H1 (cell line): ENCODE results near the gene C5AR1. TPM values are rescaled to one million over a fixed set of nuclear protein-coding genes. Genes with fewer than 3 reads are reported as not detected.

Source experiments
- CTCF ChIA-PET: fragments of 300-600 bp; sonication (Branson Sonifier 250); formaldehyde crosslinking; loops from one replicate; lab custom pipeline; 2021; ENCODE audit not compliant: partially characterized antibody; lab: Charles Lee
- POLR2A ChIA-PET: fragments of 300-600 bp; sonication (Branson Sonifier 250); formaldehyde crosslinking; loops from one replicate; lab custom pipeline; 2021; ENCODE audit warnings: inconsistent platforms; ENCODE audit not compliant: partially characterized antibody; lab: Charles Lee
- DNase-seq, 2 experiments: peaks; one replicate each; pipeline versions ENCODE4 v3.0.0 to v3.0.0-alpha.2; 2010 to 2022; ENCODE audit warnings: low spot score in 2 of 2, low read depth in 1 of 2, mixed read lengths in 1 of 2
- FAIRE-seq: peaks from 2 replicates; lab custom pipeline; 2011; peaks lifted over from hg19 to GRCh38; lab: Jason Lieb, UNC
- H2AFZ ChIP-seq: 2 replicates; pipeline ENCODE4 v1.8.1; 2012; ENCODE audit warnings: low read length, inconsistent platforms
- H2AK5ac ChIP-seq: 2 replicates; pipeline ENCODE4 v1.6.1; 2013; ENCODE audit warnings: low read depth, low read length
- H2BK120ac ChIP-seq: replicated peaks from 2 replicates; pipeline ENCODE3; 2013; ENCODE audit warnings: low read depth, low read length, inconsistent platforms
- H2BK12ac ChIP-seq: 2 replicates; pipeline ENCODE4 v1.6.1; 2013; ENCODE audit warnings: low read depth, low read length
- H2BK15ac ChIP-seq: 2 replicates; pipeline ENCODE4 v1.6.1; 2013; ENCODE audit warnings: low read length
- H2BK20ac ChIP-seq: 2 replicates; pipeline ENCODE4 v1.6.1; 2013; ENCODE audit warnings: low read length
- H2BK5ac ChIP-seq: 2 replicates; pipeline ENCODE4 v1.6.1; 2013; ENCODE audit warnings: low read depth, low read length
- H3K14ac ChIP-seq: 2 replicates; pipeline ENCODE4 v1.6.1; 2013; ENCODE audit warnings: inconsistent platforms; ENCODE audit not compliant: insufficient read length
- H3K18ac ChIP-seq: 2 replicates; pipeline ENCODE4 v1.6.1; 2013; ENCODE audit warnings: low read length; ENCODE audit errors: extremely low read depth
- H3K23ac ChIP-seq: 2 replicates; pipeline ENCODE4 v1.6.1; 2013; ENCODE audit warnings: inconsistent platforms; ENCODE audit not compliant: insufficient read length
- H3K23me2 ChIP-seq: 2 replicates; pipeline ENCODE4 v1.6.1; 2013; ENCODE audit warnings: low read depth, low read length
- H3K27ac ChIP-seq: 2 replicates; pipeline ENCODE4 v1.6.1; 2011; ENCODE audit warnings: low read depth, low read length, inconsistent platforms
- H3K27me3 ChIP-seq, 4 experiments: replicated peaks in 1 of 4; 1 replicate in 1 of 4; 2 replicates in 3 of 4; pipeline versions ENCODE4 v1.6.1 to v1.8.1; 2011 to 2013; ENCODE audit warnings: low read length in 3 of 4, mild to moderate bottlenecking in 3 of 4, inconsistent platforms in 2 of 4, mixed read lengths in 2 of 4, moderate library complexity in 1 of 4; ENCODE audit not compliant: control insufficient read depth in 3 of 4, insufficient read depth in 3 of 4; ENCODE audit errors: extremely low read depth in 1 of 4
- H3K36me3 ChIP-seq, 4 experiments: 2 replicates each; pipeline versions ENCODE4 v1.6.1 to v1.8.1; 2011 to 2013; ENCODE audit warnings: mild to moderate bottlenecking in 4 of 4, low read length in 3 of 4, moderate library complexity in 2 of 4, control low read depth in 1 of 4, inconsistent platforms in 1 of 4; ENCODE audit not compliant: insufficient read depth in 4 of 4, control insufficient read depth in 2 of 4
- H3K4ac ChIP-seq: replicated peaks from 2 replicates; pipeline ENCODE3; 2013; ENCODE audit warnings: low read length, low read depth, mixed read lengths, inconsistent platforms; ENCODE audit not compliant: insufficient read length
- H3K4me1 ChIP-seq, 4 experiments: replicated peaks in 1 of 4; 1 replicate in 1 of 4; 2 replicates in 3 of 4; pipeline versions ENCODE4 v1.6.1 to v1.8.1; 2011 to 2013; ENCODE audit warnings: low read length in 3 of 4, inconsistent platforms in 2 of 4, mixed read lengths in 1 of 4; ENCODE audit not compliant: insufficient read depth in 4 of 4, control insufficient read depth in 3 of 4
- H3K4me2 ChIP-seq, 2 experiments: 2 replicates each; pipeline versions ENCODE4 v1.6.1 to v1.8.1; 2011 to 2013; ENCODE audit warnings: low read depth in 2 of 2, low read length in 2 of 2, control low read depth in 1 of 2, inconsistent platforms in 1 of 2, mild to moderate bottlenecking in 1 of 2; ENCODE audit not compliant: insufficient read depth in 1 of 2
- H3K4me3 ChIP-seq, 4 experiments: fragments of 200-600, 300-600 bp in 1 of 4; sonication (generic), shearing (Covaris generic), sonication (Bioruptor Twin) in 1 of 4; 2 replicates each; pipeline versions ENCODE4 v1.5.1 to v1.8.1; 2011 to 2016; ENCODE audit warnings: low read length in 4 of 4, low read depth in 3 of 4, control low read depth in 2 of 4, inconsistent platforms in 2 of 4, mild to moderate bottlenecking in 2 of 4, mixed read lengths in 1 of 4, moderate library complexity in 1 of 4; ENCODE audit not compliant: insufficient read depth in 2 of 4; ENCODE audit errors: extremely low read depth in 1 of 4
- H3K56ac ChIP-seq: replicated peaks from 2 replicates; pipeline ENCODE3; 2013; ENCODE audit warnings: low read depth, mild to moderate bottlenecking, mixed read lengths, low read length, inconsistent platforms; ENCODE audit not compliant: insufficient read length
- H3K79me1 ChIP-seq: 2 replicates; pipeline ENCODE4 v1.6.1; 2013; ENCODE audit warnings: low read depth, low read length, control low read depth
- H3K79me2 ChIP-seq, 2 experiments: 2 replicates each; pipeline versions ENCODE4 v1.6.1 to v1.8.1; 2012 to 2013; ENCODE audit warnings: low read length in 2 of 2, mild to moderate bottlenecking in 2 of 2, inconsistent platforms in 1 of 2; ENCODE audit not compliant: insufficient read depth in 2 of 2, control insufficient read depth in 1 of 2
- H3K9ac ChIP-seq, 4 experiments: replicated peaks in 1 of 4; 1 replicate in 1 of 4; 2 replicates in 3 of 4; pipeline versions ENCODE4 v1.6.1 to v1.8.1; 2011 to 2013; ENCODE audit warnings: low read depth in 3 of 4, low read length in 3 of 4, control low read depth in 2 of 4, mild to moderate bottlenecking in 2 of 4, moderate library complexity in 2 of 4, inconsistent platforms in 1 of 4; ENCODE audit errors: extremely low read depth in 1 of 4
- H3K9me3 ChIP-seq, 2 experiments: 2 replicates each; pipeline versions ENCODE4 v1.6.1 to v1.8.1; 2012 to 2013; ENCODE audit warnings: mild to moderate bottlenecking in 2 of 2, moderate library complexity in 2 of 2, control low read depth in 1 of 2, inconsistent platforms in 1 of 2, low read depth in 1 of 2, low read length in 1 of 2, mixed read lengths in 1 of 2; ENCODE audit not compliant: insufficient read depth in 2 of 2
- H4K20me1 ChIP-seq, 2 experiments: replicated peaks in 1 of 2; 2 replicates each; pipeline versions ENCODE3 to v1.8.1; 2011 to 2013; ENCODE audit warnings: inconsistent platforms in 2 of 2, low read length in 2 of 2, mild to moderate bottlenecking in 1 of 2; ENCODE audit not compliant: insufficient read depth in 2 of 2, control insufficient read depth in 1 of 2
- H4K5ac ChIP-seq: 2 replicates; pipeline ENCODE4 v1.6.1; 2013; ENCODE audit warnings: low read length, low read depth, mixed read lengths, inconsistent platforms; ENCODE audit not compliant: insufficient read length
- H4K8ac ChIP-seq: 2 replicates; pipeline ENCODE4 v1.8.0; 2013; ENCODE audit warnings: mild to moderate bottlenecking, moderate library complexity, low read length, inconsistent platforms; ENCODE audit not compliant: insufficient read depth; ENCODE audit errors: extremely low read depth
- H4K91ac ChIP-seq: replicated peaks from 2 replicates; pipeline ENCODE3; 2013; ENCODE audit warnings: low read length, mixed read lengths, inconsistent platforms; ENCODE audit not compliant: insufficient read length
- EP300 ChIP-seq, 2 experiments: IDR thresholded peaks; 1 replicate in 1 of 2; 2 replicates in 1 of 2; pipeline ENCODE4 v1.6.1; 2011 to 2012; ENCODE audit warnings: low read depth in 2 of 2, low read length in 2 of 2, mild to moderate bottlenecking in 2 of 2, borderline replicate concordance in 1 of 2, inconsistent platforms in 1 of 2, moderate library complexity in 1 of 2
- HDAC2 ChIP-seq, 2 experiments: fragments of 300-600 bp in 1 of 2; sonication (generic) in 1 of 2; IDR thresholded peaks; 2 replicates each; pipeline ENCODE4 v1.6.1; 2011 to 2012; ENCODE audit warnings: low read depth in 2 of 2, low read length in 2 of 2, mild to moderate bottlenecking in 2 of 2, moderate library complexity in 2 of 2, borderline replicate concordance in 1 of 2, inconsistent platforms in 1 of 2
- RNF2 ChIP-seq: fragments of 200-900, 300-1000 bp; sonication (generic); IDR thresholded peaks from 2 replicates; pipeline ENCODE4 v1.7.1; 2016; ENCODE audit warnings: borderline replicate concordance, low read depth, mild to moderate bottlenecking, antibody characterized with exemption, low read length; ENCODE audit not compliant: poor library complexity, severe bottlenecking; ENCODE audit errors: missing control alignments
- TAF1 ChIP-seq: IDR thresholded peaks from 2 replicates; pipeline ENCODE4 v1.6.1; 2011; ENCODE audit warnings: mild to moderate bottlenecking, low read depth, low read length
- WGBS, 2 experiments: shearing (Covaris generic) in 1 of 2; methylation state at CpG; one replicate each; pipeline versions ENCODE4 v1.1.6 to v1.1.7; 2013 to 2015; ENCODE audit warnings: low lambda C conversion rate in 2 of 2, mixed read lengths in 2 of 2, inconsistent platforms in 1 of 2, low coverage in 1 of 2, missing lambda C conversion rate in 1 of 2; ENCODE audit not compliant: insufficient replicate concordance in 2 of 2, insufficient coverage in 1 of 2, insufficient read length in 1 of 2; ENCODE audit errors: extremely low coverage in 1 of 2, missing lambda C conversion rate in 1 of 2; 5-methylcytosine and 5-hydroxymethylcytosine counted together
- polyA plus RNA-seq, 7 experiments: library from polyadenylated mRNA; depleted of rRNA in 3 of 7; stranded (reverse) in 5 of 7; unstranded in 2 of 7; fragments of >200 nt in 5 of 7; fragments of 200-250 nt in 2 of 7; gene quantifications; 1 replicate in 5 of 7; 2 replicates in 1 of 7; 4 replicates in 1 of 7; pipeline versions ENCODE4 v1.2.1 to v1.2.3, GENCODE V29; 2011 to 2013; ENCODE audit warnings: missing spikeins in 2 of 7, mixed read lengths in 2 of 7
- total RNA-seq: library from RNA; stranded (reverse); fragmentation: NEBNext Ultra II Directional; extraction: Animal tissue kit (Norgen Biotek cat#: 25700); gene quantifications from 2 replicates; pipeline ENCODE4 v1.2.1, GENCODE V29; 2021

C5AR1 gene
- total and polyA plus RNA-seq, 2 of the 8 experiments (the other 6 are each of a cell fraction or from before 2014, with no cell fraction given): 0.20 TPM; not detected in 1

DNA sequence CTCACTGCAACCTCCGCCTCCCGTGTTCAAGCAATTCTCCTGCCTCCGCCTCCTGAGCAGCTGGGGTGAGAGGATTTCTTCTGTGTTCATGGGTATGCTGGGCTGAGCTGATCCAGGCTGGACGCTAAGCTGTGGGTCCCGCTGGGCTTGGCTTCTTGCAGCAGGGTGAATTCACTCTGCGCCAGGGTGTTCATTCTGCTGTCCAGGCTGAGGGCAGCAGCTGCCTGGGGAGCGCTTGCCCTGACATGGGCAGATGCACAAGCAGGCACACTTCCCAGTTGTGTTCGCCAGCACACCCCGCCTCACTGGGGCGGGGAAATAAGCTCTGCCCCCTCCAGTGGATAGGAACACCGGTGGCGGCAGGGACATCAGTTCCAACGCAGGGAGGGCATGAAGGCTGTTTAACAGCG is 42.3 kb upstream of the C5AR1 start:
- Histone ChIP-seq H2AK5ac (no peak overlapping the region), H3K4ac (no peak overlapping the region), H3K9ac (no peak overlapping the region), H3K4me2 (no peak overlapping the region), H3K9me3 (no peaks in the 10 kb centered on the region), H3K79me2 (no peaks in the 10 kb centered on the region), H4K5ac (no peak overlapping the region), H3K18ac (no peak overlapping the region), H2AFZ (no peak overlapping the region), H3K36me3 (peaks cover 5 to 34% (median 19%) of the 10 kb centered on the region in 4 experiments; a peak in 7 of 8 replicates), H3K27me3 (no peaks in the 10 kb centered on the region), H3K79me1 (no peaks in the 10 kb centered on the region; the same call in 1 of the 2 replicates), H4K8ac (no peak overlapping the region), H4K91ac (no peak overlapping the region), H2BK15ac (no peak overlapping the region), H3K27ac (no peak overlapping the region), H3K4me3 (no peak overlapping the region), H2BK20ac (no peak overlapping the region), H2BK5ac (no peak overlapping the region), H3K23ac (no peak overlapping the region), H3K4me1 (peaks cover 0 to 5% (median 1%) of the 10 kb centered on the region in 4 experiments; a peak in 6 of 7 replicates), H2BK120ac (no peak overlapping the region), H3K23me2 (peaks cover 2% of the 10 kb centered on the region; the same call in 1 of the 2 replicates), H2BK12ac (no peak overlapping the region), H3K14ac (no peak overlapping the region), H4K20me1 (peaks cover 3 to 13% of the 10 kb centered on the region in 2 experiments), H3K56ac (no peak overlapping the region)
- 94% methylated on average over 14 of the region's 14 CpGs; no CpG with 5 or more reads in 1 of the 2 experiments for WGBS, 2 experiments
- CTCF ChIA-PET: interaction anchor here (0.6 to 1.9 kb wide), 2 partner anchors 18 to 26 kb away, joined by 3 to 4 read pairs; no protein-coding TSS in a partner anchor
- DNase-seq (no peak), FAIRE-seq (no peak)
- no peak for TF ChIP-seq RNF2
- no peak for TF ChIP-seq EP300 (IDR thresholded peaks at IDR 0.05; ENCODE audit: borderline replicate concordance in 1 of 2, low read depth in 2 of 2, low read length in 2 of 2)
- no peak for TF ChIP-seq HDAC2 (IDR thresholded peaks at IDR 0.05; ENCODE audit: borderline replicate concordance in 1 of 2, low read depth in 2 of 2, low read length in 2 of 2)
- no peak for TF ChIP-seq TAF1
- POLR2A ChIA-PET: interaction anchor here (4.0 to 6.2 kb wide), 2 partner anchors 6 to 10 kb away, joined by 16 to 49 read pairs; no protein-coding TSS in a partner anchor
